ENCODE results near the gene GAGE12J.
"Not testable (repeated sequence)": the region's sequence is repeated elsewhere in the genome, so short reads cannot be mapped to it uniquely, and the experiment has no call there.

The GAGE12J gene

DNA sequence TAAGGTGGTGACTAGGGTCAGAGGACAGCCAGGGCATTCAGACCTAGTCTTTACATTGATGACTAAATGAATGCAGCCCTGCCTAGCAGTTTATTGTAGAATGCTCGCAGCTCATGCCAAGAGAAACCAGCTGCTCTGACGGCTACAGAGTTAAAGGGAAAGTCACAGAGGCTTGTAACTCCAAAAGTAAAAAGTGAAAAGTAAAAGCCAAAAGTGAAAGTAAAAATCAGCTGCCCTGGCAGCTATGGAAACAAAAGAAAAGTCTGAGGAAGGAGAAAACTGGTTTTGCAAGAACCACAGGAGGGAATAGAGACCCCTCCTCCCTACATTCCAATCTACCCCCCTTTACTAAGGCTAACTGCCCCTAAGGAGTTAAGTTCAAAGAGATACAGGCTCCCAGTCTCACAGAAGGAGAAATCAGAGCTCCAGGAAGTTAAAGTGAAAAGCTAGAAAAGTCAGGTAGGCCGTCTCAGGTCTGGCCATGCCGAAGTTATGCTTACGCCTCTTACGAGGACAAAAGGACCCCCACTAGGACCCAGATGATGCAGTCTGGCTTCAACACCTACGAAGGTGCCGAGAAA lies 12.3 kb upstream of the GAGE12J start:
- DNase-seq (ENCODE audit: low read depth in 2 of 3, low spot score in 2 of 3): no peak

- no peak for DNase-seq (ENCODE audit: low read depth in 2 of 3, low spot score in 2 of 3)
These were observed 11.5 kb upstream of the GAGE12J start for GRCh38 chrX:49310371-49310770.

DNA sequence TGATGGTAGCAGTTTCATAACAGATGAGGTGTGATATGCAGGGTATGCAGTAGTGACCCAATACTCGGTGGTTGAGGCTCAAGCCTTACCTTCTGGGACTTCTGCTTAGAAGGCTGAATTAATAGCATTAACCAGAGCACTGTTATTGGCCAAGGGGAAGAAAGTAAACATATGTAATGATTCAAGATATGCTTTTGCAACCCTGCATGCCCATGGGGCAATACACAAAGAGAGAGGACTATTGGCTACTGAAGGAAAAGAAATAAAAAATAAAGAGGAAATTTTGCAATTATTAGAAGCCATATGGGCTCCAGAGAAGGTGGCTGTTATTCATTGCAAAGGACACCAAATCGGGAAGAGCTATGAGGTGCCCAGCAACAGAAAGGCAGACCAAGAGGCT lies 9.7 kb upstream of the GAGE12J start:
- no peak for DNase-seq (ENCODE audit: low read depth in 2 of 3, low spot score in 2 of 3)

DNA sequence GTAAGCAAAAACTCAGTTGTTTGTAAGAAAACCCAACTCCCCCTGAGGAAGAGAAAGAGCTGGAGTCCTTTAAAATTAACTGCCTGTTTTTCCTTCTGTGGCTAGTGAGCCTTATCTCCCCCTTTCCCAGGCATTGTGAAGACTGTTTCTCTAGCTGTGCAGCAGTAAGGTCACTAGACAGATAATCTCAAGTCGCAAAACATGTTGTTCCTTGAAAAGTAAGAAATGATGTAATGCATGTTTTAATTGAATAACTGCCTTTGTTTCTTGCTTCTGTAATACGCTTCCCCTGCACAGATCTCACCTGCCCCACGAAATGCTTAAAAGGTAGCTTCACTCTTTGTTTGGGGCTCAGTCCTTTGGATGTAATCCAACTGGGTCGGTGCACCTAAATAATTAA lies 5.8 kb upstream of the GAGE12J start:
- no peak for DNase-seq (ENCODE audit: low read depth in 2 of 3, low spot score in 2 of 3)

DNA sequence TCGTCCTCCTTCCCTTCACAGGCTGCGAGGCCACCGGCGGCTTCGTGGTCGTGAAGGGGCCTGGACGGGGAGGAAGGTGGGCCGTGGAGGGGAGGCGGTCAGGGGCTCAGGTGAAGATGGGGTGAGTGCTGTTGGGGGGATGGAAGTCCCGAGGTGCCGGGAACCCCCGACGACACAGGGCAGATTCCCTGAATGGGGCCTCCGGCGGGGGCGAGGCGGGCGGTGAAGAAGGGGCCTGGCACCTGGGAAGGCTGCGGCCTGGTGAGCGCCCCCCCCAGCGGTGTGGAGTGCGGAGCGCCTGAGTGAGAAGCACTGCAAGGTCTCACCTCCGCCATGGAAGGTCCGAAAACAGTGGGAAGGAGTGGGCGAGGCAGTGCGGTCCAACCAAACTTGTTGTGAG lies 429 bp downstream of the GAGE12J start:
- not testable (repeated sequence) for DNase-seq (ENCODE audit: low read depth in 2 of 3, low spot score in 2 of 3)

GRCh38 chrX:49323735-49324134 lies 1.9 kb downstream of the GAGE12J start:
- DNase-seq (ENCODE audit: low read depth in 2 of 3, low spot score in 2 of 3): not testable (repeated sequence)

DNA sequence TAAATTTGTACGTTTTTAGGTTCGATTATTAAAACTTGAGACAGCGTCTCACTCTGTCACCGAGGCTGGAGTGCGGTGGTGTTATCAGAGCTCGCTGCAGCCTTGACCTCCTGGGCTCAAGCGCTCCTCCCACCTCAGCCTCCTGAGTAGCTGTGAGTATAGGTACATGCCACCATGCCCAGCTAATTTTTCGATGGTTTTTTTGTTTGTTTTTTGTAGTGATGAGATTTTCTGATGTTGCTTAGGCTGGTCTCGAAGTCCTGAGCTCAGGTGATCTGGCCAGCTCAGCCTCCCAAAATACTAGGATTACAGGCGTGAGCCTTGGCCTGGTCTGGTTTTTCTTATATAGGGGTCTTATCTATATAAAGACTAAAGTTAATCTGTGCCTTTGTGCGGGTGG lies 8.6 kb downstream of the GAGE12J start:
- not testable (repeated sequence) for DNase-seq (ENCODE audit: low read depth in 2 of 3, low spot score in 2 of 3)

DNA sequence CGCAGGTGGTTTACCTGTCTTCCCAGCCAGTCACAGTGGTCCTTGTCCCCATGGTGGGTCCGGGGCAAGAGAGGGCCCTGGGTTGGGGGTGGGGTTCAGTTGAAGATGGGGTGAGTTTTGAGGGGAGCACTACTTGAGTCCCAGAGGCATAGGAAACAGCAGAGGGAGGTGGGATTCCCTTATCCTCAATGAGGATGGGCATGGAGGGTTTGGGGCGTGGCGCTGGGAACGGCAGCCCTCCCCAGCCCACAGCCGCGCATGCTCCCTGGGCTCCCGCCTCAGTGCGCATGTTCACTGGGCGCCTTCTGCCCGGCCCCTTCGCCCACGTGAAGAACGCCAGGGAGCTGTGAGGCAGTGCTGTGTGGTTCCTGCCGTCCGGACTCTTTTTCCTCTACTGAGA lies 9.4 kb downstream of the GAGE12J start, which contains the start of gene GAGE13:
GAGE13 (plus strand) TSS at position 301 of the 400 bp plus-strand sequence. CDS start 1,156 bp downstream, outside the sequence.
- DNase-seq (ENCODE audit: low read depth in 2 of 3, low spot score in 2 of 3): not testable (repeated sequence)

- not testable (repeated sequence) for DNase-seq (ENCODE audit: low read depth in 2 of 3, low spot score in 2 of 3)
These were observed 10.0 kb downstream of the GAGE12J start for GRCh38 chrX:49331841-49332240.

- not testable (repeated sequence) for DNase-seq (ENCODE audit: low read depth in 2 of 3, low spot score in 2 of 3)
These were observed 19.6 kb downstream of the GAGE12J start for GRCh38 chrX:49341449-49341848.

- not testable (repeated sequence) for DNase-seq (ENCODE audit: low read depth in 2 of 3, low spot score in 2 of 3)
These were observed 22.8 kb downstream of the GAGE12J start for GRCh38 chrX:49344496-49345175.

GRCh38 chrX:49345402-49345801 lies 23.6 kb downstream of the GAGE12J start:
- DNase-seq (ENCODE audit: low read depth in 2 of 3, low spot score in 2 of 3): not testable (repeated sequence)

- not testable (repeated sequence) for DNase-seq (ENCODE audit: low read depth in 2 of 3, low spot score in 2 of 3)
These were observed 24.3 kb downstream of the GAGE12J start for GRCh38 chrX:49346150-49346549.
